ENCODE measurements around the gene FKBP9. TPM values are rescaled to one million over a fixed set of nuclear protein-coding genes. Genes with fewer than 3 reads are reported as not detected.

FKBP9 gene
- total and polyA plus RNA-seq, 2 of the 8 experiments (the other 6 are each of a cell fraction or from before 2014, with no cell fraction given) = 7.2 to 10.1 TPM

DNA sequence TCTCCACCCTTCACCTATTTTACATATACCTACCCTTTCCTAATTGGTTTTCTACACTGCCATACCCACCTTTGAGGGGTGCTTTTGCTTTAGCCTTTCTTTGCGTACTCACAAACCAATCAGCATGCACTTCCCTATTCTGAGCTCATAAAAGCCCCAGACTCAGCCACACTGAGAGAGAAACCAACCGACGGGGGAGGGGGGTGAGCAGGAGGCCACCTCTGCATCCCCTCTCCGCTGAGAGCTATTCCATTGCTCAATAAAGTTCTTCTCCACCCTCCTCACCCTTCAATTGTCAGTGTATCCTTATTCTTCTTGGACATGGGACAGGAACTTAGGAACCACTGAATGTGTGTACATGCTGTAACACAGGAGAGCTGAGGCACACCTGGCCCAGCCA lies 9.0 kb upstream of the FKBP9 start:
- TF ChIP-seq CEBPB (IDR thresholded peaks at IDR 0.05; ENCODE audit: low read depth, low read length) (no peak), TCF12 (IDR thresholded peaks at IDR 0.05; ENCODE audit: low read depth, low read length) (no peak), TAF1 (IDR thresholded peaks at IDR 0.05; ENCODE audit: low read depth, low read length) (no peak), MAFK (IDR thresholded peaks at IDR 0.05; ENCODE audit: low read depth, low read length) (no peak)
- no peak overlapping the region for H4K8ac ChIP-seq (ENCODE audit: extremely low read depth, insufficient read depth, low read length)
- FAIRE-seq = no peak
- H3K4me1 ChIP-seq (replicated peaks in 1 of 4; ENCODE audit: control insufficient read depth in 3 of 4, insufficient read depth in 4 of 4, low read length in 3 of 4) = peaks cover 0 to 2% (median 2%) of the 10 kb centered on the region in 4 experiments; a peak in 3 of 7 replicates
- no peak overlapping the region for H2BK12ac ChIP-seq (ENCODE audit: low read depth, low read length)
- H4K91ac ChIP-seq (replicated peaks; ENCODE audit: insufficient read length, low read length) = no peak overlapping the region
- H3K56ac ChIP-seq (replicated peaks; ENCODE audit: insufficient read length, low read depth, low read length) = no peak overlapping the region
- no peak overlapping the region for H3K23ac ChIP-seq (ENCODE audit: insufficient read length)
- H2BK15ac ChIP-seq (ENCODE audit: low read length) = no peak overlapping the region
- H2BK120ac ChIP-seq (replicated peaks; ENCODE audit: low read depth, low read length) = no peak overlapping the region
- H3K27me3 ChIP-seq (replicated peaks in 1 of 4; ENCODE audit: control insufficient read depth in 3 of 4, extremely low read depth in 1 of 4, insufficient read depth in 3 of 4, low read length in 3 of 4) = peaks cover 21 to 57% (median 46%) of the 10 kb centered on the region in 4 experiments
- no peak overlapping the region for H3K4ac ChIP-seq (replicated peaks; ENCODE audit: insufficient read length, low read depth, low read length)
- no peak overlapping the region for H3K4me3 ChIP-seq (ENCODE audit: extremely low read depth in 1 of 4, insufficient read depth in 2 of 4, low read depth in 3 of 4, low read length in 4 of 4)
- DNase-seq (ENCODE audit: low read depth in 1 of 2, low spot score in 2 of 2) = no peak
- H3K79me2 ChIP-seq (ENCODE audit: control insufficient read depth in 1 of 2, insufficient read depth in 2 of 2, low read length in 2 of 2) = no peaks in the 10 kb centered on the region
- H3K18ac ChIP-seq (ENCODE audit: extremely low read depth, low read length) = no peak overlapping the region
- H2AK5ac ChIP-seq (ENCODE audit: low read depth, low read length) = no peak overlapping the region
- 42% methylated on average over 4 of the region's 4 CpGs; no CpG with 5 or more reads in 1 of the 2 experiments for WGBS, 2 experiments (ENCODE audit: extremely low coverage in 1 of 2, insufficient coverage in 1 of 2, insufficient read length in 1 of 2, insufficient replicate concordance in 2 of 2, low coverage in 1 of 2, low lambda C conversion rate in 2 of 2, missing lambda C conversion rate in 1 of 2)
- no peak overlapping the region for H2BK5ac ChIP-seq (ENCODE audit: low read depth, low read length)
- peaks cover 4 to 8% of the 10 kb centered on the region in 2 experiments; a peak in 2 of 4 replicates for H3K9me3 ChIP-seq (ENCODE audit: insufficient read depth in 2 of 2, low read depth in 1 of 2, low read length in 1 of 2)
- POLR2A ChIA-PET (ENCODE audit: partially characterized antibody) = interaction anchor here (1.2 kb wide), 1 partner anchor 57 kb away, joined by 3 read pairs; the partner anchor contains the start of gene KBTBD2
- no peak overlapping the region for H3K14ac ChIP-seq (ENCODE audit: insufficient read length)
- CTCF ChIA-PET (ENCODE audit: partially characterized antibody) = interaction anchor here (0.6 to 4.1 kb wide), 4 partner anchors 10 to 159 kb away, joined by 3 to 15 read pairs (median 5); partner anchors contain the start of gene FKBP9
- H3K36me3 ChIP-seq (ENCODE audit: control insufficient read depth in 2 of 4, insufficient read depth in 4 of 4, low read length in 3 of 4) = no peaks in the 10 kb centered on the region
- H3K27ac ChIP-seq (ENCODE audit: low read depth, low read length) = no peak overlapping the region
- H3K23me2 ChIP-seq (ENCODE audit: low read depth, low read length) = no peaks in the 10 kb centered on the region
- peak overlapping the region in 1 of 2 experiments; percentile 37; a peak in 2 of 4 replicates for H3K4me2 ChIP-seq (ENCODE audit: insufficient read depth in 1 of 2, low read depth in 2 of 2, low read length in 2 of 2)
- H4K20me1 ChIP-seq (replicated peaks in 1 of 2; ENCODE audit: control insufficient read depth in 1 of 2, insufficient read depth in 2 of 2, low read length in 2 of 2) = peaks cover 0 to 2% of the 10 kb centered on the region in 2 experiments
- no peak overlapping the region for H4K5ac ChIP-seq (ENCODE audit: insufficient read length, low read depth, low read length)
- no peak overlapping the region for H3K9ac ChIP-seq (replicated peaks in 1 of 4; ENCODE audit: extremely low read depth in 1 of 4, low read depth in 3 of 4, low read length in 3 of 4)
- H2BK20ac ChIP-seq (ENCODE audit: low read length) = no peak overlapping the region
- 0 out of 2 replicates have a peak overlapping the region, but pooled peaks have one; percentile 53 for H2AFZ ChIP-seq (ENCODE audit: low read length)
- H3K79me1 ChIP-seq (ENCODE audit: low read depth, low read length) = no peaks in the 10 kb centered on the region

All from H1 (cell line).